Ovary (tissue), 9 donors: ENCODE results near the gene THAP12. TPM values are rescaled to one million over a fixed set of nuclear protein-coding genes. Genes with fewer than 3 reads are reported as not detected.

Experiments
- DNase-seq, 5 donors: peaks; one replicate each; pipeline ENCODE4 v3.0.0-alpha.2; 2019 to 2020
- H3K27ac ChIP-seq, 2 donors: fragments of 200-600 bp; one replicate each; pipeline versions ENCODE4 v1.5.1 to v1.8.0; 2019 to 2022
- H3K27me3 ChIP-seq: fragments of 200-600 bp; one replicate; pipeline ENCODE4 v1.8.0; 2022
- H3K36me3 ChIP-seq: fragments of 200-600 bp; sonication (generic); one replicate; pipeline ENCODE4 v1.5.1; 2019
- H3K4me1 ChIP-seq: one replicate; pipeline ENCODE4 v1.8.1; 2013; ENCODE audit warnings: mild to moderate bottlenecking, moderate library complexity; ENCODE audit not compliant: insufficient read depth
- H3K4me3 ChIP-seq: fragments of 200-600 bp; sonication (generic); one replicate; pipeline ENCODE4 v1.5.1; 2017
- H3K9me3 ChIP-seq, 2 donors: fragments of 200-600 bp in 1 of 2; sonication (generic) in 1 of 2; one replicate each; pipeline versions ENCODE4 v1.5.1 to v1.8.1; 2013 to 2019; ENCODE audit warnings: mild to moderate bottlenecking in 1 of 2, moderate library complexity in 1 of 2
- CTCF ChIP-seq, 3 donors: fragments of 450-650 bp in 2 of 3; fragments of 200-600 bp in 1 of 3; IDR thresholded peaks; one replicate each; pipeline versions ENCODE4 v1.5.1 to v1.8.0; 2016 to 2022; ENCODE audit warnings: antibody characterized with exemption in 3 of 3, mild to moderate bottlenecking in 1 of 3
- EP300 ChIP-seq: sonication (generic); formaldehyde crosslinking; IDR thresholded peaks from one replicate; pipeline ENCODE4 v1.6.1; 2017; ENCODE audit warnings: antibody characterized with exemption
- POLR2A ChIP-seq: fragments of 450-650 bp; IDR thresholded peaks from one replicate; pipeline ENCODE4 v1.6.1; 2017; ENCODE audit warnings: antibody characterized with exemption, mild to moderate bottlenecking, moderate library complexity
- WGBS, 3 donors: extraction: QIAGEN DNeasy Blood & Tissue Kit in 1 of 3; methylation state at CpG; one replicate each; pipeline versions ENCODE4 v1.1.5 to v1.1.7; 2013 to 2017; 5-methylcytosine and 5-hydroxymethylcytosine counted together
- intact Hi-C, 4 donors: fragments of 100-400 bp; cut with DNase I; formaldehyde crosslinking; loops; one replicate each; pipeline versions ENCODE4 v1.11.0 to v1.15.1; 2022 to 2023
- polyA plus RNA-seq, 2 donors: library from polyadenylated mRNA; stranded (reverse); fragments of 200-250 nt in 1 of 2; fragments of 350-450 nt in 1 of 2; fragmentation: Illumina TruSeq in 1 of 2; extraction: RNeasy Lipid Tissue Mini Kit (QIAGEN cat#74804) in 1 of 2; gene quantifications; one replicate each; pipeline ENCODE4 v1.2.3, GENCODE V29; 2013 to 2014
- total RNA-seq, 7 donors: library from RNA; depleted of rRNA in 2 of 7; stranded (reverse); fragments of >200 nt in 2 of 7; fragmentation: NEBNext Ultra II Directional in 3 of 7; extraction: Animal tissue kit (Norgen Biotek cat#: 25700) in 3 of 7; gene quantifications; one replicate each; pipeline versions ENCODE4 v1.1.0 to v1.2.4, GENCODE V29; 2016 to 2023
- donor health status: DM: no; HTN: no; CAD: no; lungs with moderate emphysema.
- donor health status: DM: no; HTN: no; CAD: no.
- donor health status: Bipolar disorder and iron deficiency.
- donor health status: DM: yes; HTN: yes; CAD: no.
- donor health status: DM: no; HTN: no; CAD: no.
- donor health status: DM: yes; HTN: yes; CAD: no.

The THAP12 gene
- total and polyA plus RNA-seq, 9 donors: 23.8 to 55.6 (median 41.6) TPM

GRCh38 chr11:76397383-76397782 is 16.5 kb upstream of the THAP12 start:
- intact Hi-C loops: no loop called here
- WGBS, 3 donors: 92 to 93% (median 93%) methylated on average over 3 of the region's 3 CpGs
- Histone ChIP-seq H3K9me3 (no peaks in the 10 kb centered on the region), H3K27me3 (no peaks in the 10 kb centered on the region), H3K27ac (no peak overlapping the region), H3K4me3 (no peak overlapping the region), H3K4me1 (no peaks in the 10 kb centered on the region), H3K36me3 (no peaks in the 10 kb centered on the region)
- no peak for DNase-seq
- TF ChIP-seq POLR2A (no peak), CTCF (IDR thresholded peaks at IDR 0.05) (no peak), EP300 (no peak)

- intact Hi-C loops: no loop called here
- no peak overlapping the region for H3K4me3 ChIP-seq
- no peaks in the 10 kb centered on the region for H3K9me3 ChIP-seq
- TF ChIP-seq EP300: no peak
- no peak for TF ChIP-seq POLR2A
- TF ChIP-seq CTCF (IDR thresholded peaks at IDR 0.05): no peak
- no peaks in the 10 kb centered on the region for H3K36me3 ChIP-seq
- DNase-seq: no peak
- 96 to 100% (median 97%) methylated on average over 1 of the region's 1 CpG for WGBS, 3 donors
- H3K27me3 ChIP-seq: no peaks in the 10 kb centered on the region
- H3K4me1 ChIP-seq: no peaks in the 10 kb centered on the region
- H3K27ac ChIP-seq: no peak overlapping the region
Observed at GRCh38 chr11:76395296-76395695, 14.4 kb upstream of the THAP12 start.

- no peaks in the 10 kb centered on the region for H3K36me3 ChIP-seq
- TF ChIP-seq POLR2A: no peak
- TF ChIP-seq EP300: no peak
- no peak for TF ChIP-seq CTCF (IDR thresholded peaks at IDR 0.05)
- no peak for DNase-seq
- no peaks in the 10 kb centered on the region for H3K4me1 ChIP-seq
- H3K27me3 ChIP-seq: no peaks in the 10 kb centered on the region
- intact Hi-C loops: no loop called here
- no peak overlapping the region for H3K27ac ChIP-seq
- H3K9me3 ChIP-seq: no peaks in the 10 kb centered on the region
- no peak overlapping the region for H3K4me3 ChIP-seq
Observed at GRCh38 chr11:76394411-76394810, 13.5 kb upstream of the THAP12 start.

- H3K4me1 ChIP-seq: no peaks in the 10 kb centered on the region
- H3K27ac ChIP-seq: no peak overlapping the region
- intact Hi-C loops: no loop called here
- 91 to 97% (median 95%) methylated on average over 1 of the region's 1 CpG for WGBS, 3 donors
- no peak overlapping the region for H3K4me3 ChIP-seq
- TF ChIP-seq POLR2A: no peak
- TF ChIP-seq CTCF (IDR thresholded peaks at IDR 0.05): no peak
- no peak for TF ChIP-seq EP300
- no peaks in the 10 kb centered on the region for H3K36me3 ChIP-seq
- H3K9me3 ChIP-seq: no peaks in the 10 kb centered on the region
- no peak for DNase-seq
- H3K27me3 ChIP-seq: no peaks in the 10 kb centered on the region
Observed at GRCh38 chr11:76392870-76393269, 11.9 kb upstream of the THAP12 start.
